ENCODE results near the gene TALDO1.

GRCh38 chr11:799641-800316, 52.5 kb downstream of the TALDO1 start:
- TF ChIP-seq CTCF (conservative IDR thresholded peaks at IDR 0.05) (no peak), EZH2 (IDR thresholded peaks at IDR 0.05; ENCODE audit: low read depth) (no peak)

All from PC-9 (cell line).